HG03196 (cell line): ENCODE results near the gene DDRGK1.
"Not testable (repeated sequence)": the region's sequence is repeated elsewhere in the genome, so short reads cannot be mapped to it uniquely, and the experiment has no call there.

ENCODE experiments used
- ATAC-seq: cut with Tn5 transposase; IDR thresholded peaks from one replicate; pipeline ENCODE4 v1.9.1; 2021; ENCODE audit not compliant: unreplicated experiment

DDRGK1 gene

GRCh38 chr20:3188823-3189413 is 15.6 kb downstream of the DDRGK1 start:
- ATAC-seq: no peak

DNA sequence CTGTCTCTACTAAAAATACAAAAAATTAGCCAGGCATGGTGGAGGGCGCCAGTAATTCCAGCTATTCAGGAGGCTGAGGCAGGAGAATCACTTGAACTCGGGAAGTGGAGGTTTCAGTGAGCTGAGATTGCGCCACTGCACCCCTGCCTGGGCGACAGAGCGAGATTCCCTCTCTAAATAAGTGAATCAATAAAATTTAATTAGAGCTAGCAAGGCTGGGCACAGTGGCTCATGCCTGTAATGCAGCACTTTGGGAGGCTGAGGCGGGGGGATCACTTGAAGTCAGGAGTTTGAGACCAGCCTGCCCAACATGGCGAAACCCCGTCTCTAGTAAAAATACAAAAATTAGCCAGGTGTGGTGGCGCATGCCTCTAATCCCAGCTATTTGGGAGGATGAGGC is 16.6 kb downstream of the DDRGK1 start:
- not testable (repeated sequence) for ATAC-seq

- ATAC-seq: no peak
Observed at GRCh38 chr20:3183896-3184612, 20.4 kb downstream of the DDRGK1 start.

- not testable (repeated sequence) for ATAC-seq
Observed at GRCh38 chr20:3182429-3182828, 22.1 kb downstream of the DDRGK1 start.

DNA sequence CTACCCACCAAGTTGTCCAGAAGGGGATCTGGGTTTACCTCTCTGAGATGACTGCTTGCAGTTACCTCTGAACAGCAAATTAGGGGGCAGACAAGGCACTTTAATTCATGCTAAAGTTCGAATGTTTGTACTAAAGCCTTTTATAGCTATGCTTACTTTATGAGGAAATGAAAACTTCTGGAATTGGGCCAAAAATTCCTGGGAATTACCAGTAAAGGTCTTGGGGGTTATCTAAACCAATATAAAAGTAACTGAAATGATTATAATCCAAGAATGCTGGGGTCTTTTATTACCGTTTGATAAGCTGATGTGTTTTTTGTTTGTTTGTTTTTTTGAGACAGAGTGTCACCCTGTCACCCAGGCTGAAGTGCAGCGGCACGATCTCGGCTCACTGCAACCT is 23.2 kb downstream of the DDRGK1 start:
- ATAC-seq: no peak

DNA sequence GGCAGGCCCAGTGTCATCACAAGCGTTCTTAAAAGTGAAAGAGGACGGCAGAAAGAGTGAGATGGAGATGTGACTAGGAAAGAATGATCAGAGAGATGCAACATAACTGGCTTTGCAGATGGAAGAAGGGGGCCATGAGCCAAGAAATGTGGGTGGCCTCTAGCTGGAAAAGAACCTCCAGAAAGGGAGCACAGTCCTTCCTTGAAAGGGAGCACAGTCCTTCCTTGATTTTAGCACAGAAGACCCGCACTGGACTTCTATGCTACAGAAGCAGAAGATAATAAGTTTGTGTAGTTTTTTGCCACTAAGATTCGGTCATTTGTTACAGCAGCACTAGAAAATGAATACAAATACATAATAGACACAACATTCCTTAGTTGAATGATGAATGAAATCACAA is 24.2 kb downstream of the DDRGK1 start:
- ATAC-seq: no peak

- ATAC-seq: no peak
Observed at GRCh38 chr20:3177746-3178485, 26.6 kb downstream of the DDRGK1 start.

GRCh38 chr20:3175270-3175669 is 29.2 kb downstream of the DDRGK1 start:
- no peak for ATAC-seq

DNA sequence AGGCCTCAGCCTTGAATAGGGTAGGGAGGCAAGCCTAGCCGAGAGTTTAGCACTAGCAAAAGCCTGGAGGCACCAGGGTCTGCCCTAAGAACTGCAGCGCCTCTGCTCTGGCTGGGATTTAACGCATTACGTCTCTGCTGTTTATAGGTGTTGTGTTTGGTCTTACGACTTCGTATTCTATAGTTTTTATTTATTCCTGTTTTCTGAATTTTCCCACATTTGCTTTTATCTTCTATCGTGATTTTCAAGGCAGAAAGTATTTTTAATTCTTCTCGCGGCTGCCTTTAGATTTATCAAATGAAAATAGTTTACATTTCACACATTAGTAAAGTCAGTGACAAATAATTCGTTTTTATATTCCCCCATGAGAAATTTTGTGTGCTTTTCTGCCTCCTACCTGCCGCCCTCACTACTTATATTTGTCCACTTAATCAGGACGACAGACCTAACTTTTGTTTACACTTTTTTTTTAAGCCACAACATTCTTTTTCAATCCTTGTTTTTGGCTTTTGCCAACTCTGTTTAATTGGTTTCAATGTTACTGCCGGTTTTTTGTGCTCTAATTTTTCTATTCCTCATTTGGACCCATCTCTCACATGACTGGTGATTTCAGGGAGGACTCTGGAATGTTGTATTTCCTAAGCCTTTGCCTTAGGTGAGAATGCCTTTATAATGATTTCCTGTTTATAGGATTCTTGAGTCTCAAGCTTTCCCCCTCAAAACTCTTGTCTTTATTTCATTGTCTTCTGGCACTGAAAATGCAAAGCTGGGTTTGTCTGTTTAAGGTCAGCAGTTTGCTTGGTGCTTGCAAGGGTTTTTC is 29.8 kb downstream of the DDRGK1 start:
- ATAC-seq: no peak

GRCh38 chr20:3173610-3174441 is 30.7 kb downstream of the DDRGK1 start:
- ATAC-seq: peak; percentile 78

GRCh38 chr20:3172933-3173609 is 31.4 kb downstream of the DDRGK1 start, which contains the start of gene LZTS3:
Gene LZTS3 (minus strand): TSS chr20:3173549. CDS start chr20:3167163, 6,386 bp downstream.
- peak; percentile 35 for ATAC-seq

- ATAC-seq: no peak
Observed at GRCh38 chr20:3172126-3172932, 32.2 kb downstream of the DDRGK1 start.

- ATAC-seq: no peak
Observed at GRCh38 chr20:3171391-3172125, 32.9 kb downstream of the DDRGK1 start.

- no peak for ATAC-seq
Observed at GRCh38 chr20:3168829-3169590, 35.5 kb downstream of the DDRGK1 start.

DNA sequence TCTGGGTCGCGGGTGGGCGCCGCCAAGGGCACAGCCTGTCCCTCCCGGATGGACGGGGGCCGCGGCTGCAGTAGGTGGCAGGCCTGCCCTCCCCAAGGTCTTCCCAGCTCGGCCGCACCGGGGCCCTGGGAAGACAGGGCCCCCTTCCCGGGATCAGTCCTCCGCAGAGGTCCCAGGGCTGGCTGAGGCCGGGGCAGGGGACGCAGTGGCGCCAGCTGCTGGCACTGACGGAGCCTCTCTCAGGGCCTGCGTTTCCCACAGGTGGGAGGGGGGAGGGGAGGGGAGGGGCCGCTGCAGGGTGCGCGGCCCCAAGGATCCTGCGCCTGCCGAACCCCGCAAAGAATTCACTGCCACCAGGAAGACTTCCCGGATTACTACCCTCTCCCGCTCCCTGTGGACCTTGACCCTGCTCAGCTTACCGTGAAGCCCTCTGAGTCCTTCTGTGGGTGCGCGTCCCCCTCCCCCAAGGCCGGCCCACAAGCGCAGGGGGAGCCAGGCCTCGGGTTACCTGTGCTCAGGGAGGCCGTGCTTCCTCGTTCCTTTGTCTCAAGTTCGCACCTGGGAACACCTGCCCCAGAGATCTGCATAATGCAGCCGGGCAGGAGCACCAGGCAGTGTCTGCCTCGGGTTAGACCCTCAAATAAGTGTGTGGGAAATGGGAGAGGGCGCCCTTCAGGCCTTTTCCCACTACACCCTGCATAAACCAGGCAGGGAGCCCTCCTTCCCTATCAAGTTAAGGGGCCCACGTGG is 36.2 kb downstream of the DDRGK1 start:
- ATAC-seq: no peak

DNA sequence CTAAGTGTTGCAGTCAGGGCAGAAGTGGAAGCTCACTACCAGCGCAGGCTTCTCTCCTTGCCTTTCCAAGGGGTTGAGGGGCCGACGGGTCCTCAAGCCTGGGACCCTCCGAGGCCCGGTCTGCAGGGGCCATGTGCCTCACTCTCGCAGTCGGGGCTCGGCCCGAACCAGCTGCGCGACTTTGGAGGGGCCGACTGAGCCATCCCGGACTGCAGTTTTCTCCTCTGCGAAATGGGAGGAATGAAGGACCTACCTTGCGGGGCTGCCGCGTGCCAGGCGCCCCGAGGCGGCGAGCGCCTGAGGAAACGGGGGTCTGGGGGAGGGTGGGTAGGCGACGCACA is 36.8 kb downstream of the DDRGK1 start:
- ATAC-seq: no peak

- ATAC-seq: no peak
Observed at GRCh38 chr20:3166913-3167342, 37.6 kb downstream of the DDRGK1 start.
